HG03066 (cell line): Measurements from ENCODE around the gene ANTXR1.
"Not testable (repeated sequence)": the region's sequence is repeated elsewhere in the genome, so short reads cannot be mapped to it uniquely, and the experiment has no call there.

Source experiments
- ATAC-seq: cut with Tn5 transposase; IDR thresholded peaks from one replicate; pipeline ENCODE4 v1.9.1; 2021; ENCODE audit warnings: low read depth; ENCODE audit not compliant: unreplicated experiment

Gene ANTXR1

GRCh38 chr2:69157441-69157840, 144.5 kb downstream of the ANTXR1 start:
- no peak for ATAC-seq

DNA sequence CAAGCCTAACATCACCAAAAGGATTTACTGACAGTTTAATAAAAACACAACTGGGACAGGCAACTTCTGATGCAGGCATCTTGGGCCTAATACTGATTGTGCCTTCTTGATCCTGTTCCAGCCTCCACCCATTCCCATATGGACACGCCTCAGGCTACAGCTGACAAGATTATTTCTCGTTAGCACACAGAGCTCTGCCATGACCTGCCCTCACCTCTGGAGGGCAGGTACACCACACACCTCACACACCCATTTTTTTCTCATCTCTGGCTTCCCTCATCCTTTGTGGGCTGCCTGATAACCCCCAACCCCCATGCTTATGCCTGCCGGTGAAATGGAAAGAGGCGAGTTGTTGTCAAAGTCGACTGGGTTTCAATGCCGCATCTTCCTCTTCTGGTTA, 147.0 kb downstream of the ANTXR1 start:
- no peak for ATAC-seq

- ATAC-seq, result no peak
Measured at GRCh38 chr2:69162057-69162456, 149.1 kb downstream of the ANTXR1 start.

DNA sequence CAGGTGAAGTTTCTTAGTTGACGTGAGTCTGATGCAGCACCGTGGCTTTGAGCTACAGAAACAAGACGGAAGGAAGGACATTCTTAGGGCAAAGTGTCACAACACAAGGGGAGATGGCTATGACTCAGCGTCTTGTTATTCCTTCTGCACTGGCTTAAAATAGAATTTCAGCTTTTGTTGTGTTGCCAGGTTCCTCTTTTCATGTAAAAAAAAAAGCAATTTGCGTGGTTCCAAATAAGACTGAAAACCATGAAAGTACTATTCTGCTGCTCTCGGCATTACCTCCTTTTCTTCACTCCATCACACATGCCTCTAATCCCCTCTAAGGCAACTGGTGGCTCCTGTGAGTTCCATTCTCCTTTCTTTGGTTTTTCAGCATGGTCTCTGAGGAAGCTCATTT, 150.1 kb downstream of the ANTXR1 start:
- ATAC-seq, result no peak

DNA sequence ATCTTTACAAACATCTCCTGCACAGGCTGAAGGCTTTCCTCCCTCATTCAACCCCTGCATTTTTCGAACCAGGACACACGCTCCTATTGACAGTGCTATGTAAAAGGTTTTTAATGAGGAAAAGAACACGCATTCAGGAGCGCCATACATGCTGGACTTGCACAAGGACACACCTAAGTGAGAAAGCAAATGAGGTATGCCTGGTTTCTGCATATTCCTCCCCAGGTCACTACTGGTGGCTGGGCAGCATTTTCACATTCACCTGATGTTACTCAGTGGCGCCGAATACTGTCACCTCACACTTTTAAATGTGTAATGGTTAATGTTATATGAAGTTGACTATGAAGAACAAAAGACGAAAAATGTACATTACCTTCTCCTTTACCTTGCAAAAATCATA, 150.6 kb downstream of the ANTXR1 start:
- no peak for ATAC-seq

DNA sequence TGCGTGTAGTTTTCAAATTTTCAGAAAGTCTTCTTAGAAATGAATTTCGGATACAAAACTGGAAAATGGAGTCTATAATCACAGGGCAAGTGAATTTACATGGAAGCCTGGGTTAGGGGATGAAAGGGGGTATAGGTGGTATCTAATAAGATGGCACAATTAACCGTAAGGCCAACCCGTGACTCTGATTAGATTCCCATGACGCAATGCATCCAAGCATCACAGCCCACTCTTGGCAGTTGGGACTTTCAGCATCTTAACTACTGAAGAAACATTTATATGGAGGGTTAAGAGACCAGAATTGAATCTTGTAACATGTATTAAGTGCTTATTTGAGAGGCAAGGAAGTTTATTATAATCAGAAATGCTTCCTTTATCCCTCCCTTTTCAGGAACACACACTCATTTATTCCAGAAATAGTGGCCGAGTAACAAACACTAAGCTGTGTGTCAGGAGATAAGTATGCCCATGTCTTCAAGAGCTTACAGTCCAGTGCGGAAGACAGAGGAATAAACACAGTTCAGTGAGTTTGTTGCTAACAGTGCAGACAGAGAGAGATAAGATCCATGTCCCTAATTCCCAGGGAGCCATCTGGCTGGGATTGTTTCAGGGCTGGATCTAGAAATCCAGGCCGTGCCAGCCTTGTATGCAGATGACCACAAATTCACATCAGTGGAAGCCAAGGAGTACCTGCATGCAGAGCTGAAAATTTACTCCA, 151.2 kb downstream of the ANTXR1 start:
- ATAC-seq, result no peak

DNA sequence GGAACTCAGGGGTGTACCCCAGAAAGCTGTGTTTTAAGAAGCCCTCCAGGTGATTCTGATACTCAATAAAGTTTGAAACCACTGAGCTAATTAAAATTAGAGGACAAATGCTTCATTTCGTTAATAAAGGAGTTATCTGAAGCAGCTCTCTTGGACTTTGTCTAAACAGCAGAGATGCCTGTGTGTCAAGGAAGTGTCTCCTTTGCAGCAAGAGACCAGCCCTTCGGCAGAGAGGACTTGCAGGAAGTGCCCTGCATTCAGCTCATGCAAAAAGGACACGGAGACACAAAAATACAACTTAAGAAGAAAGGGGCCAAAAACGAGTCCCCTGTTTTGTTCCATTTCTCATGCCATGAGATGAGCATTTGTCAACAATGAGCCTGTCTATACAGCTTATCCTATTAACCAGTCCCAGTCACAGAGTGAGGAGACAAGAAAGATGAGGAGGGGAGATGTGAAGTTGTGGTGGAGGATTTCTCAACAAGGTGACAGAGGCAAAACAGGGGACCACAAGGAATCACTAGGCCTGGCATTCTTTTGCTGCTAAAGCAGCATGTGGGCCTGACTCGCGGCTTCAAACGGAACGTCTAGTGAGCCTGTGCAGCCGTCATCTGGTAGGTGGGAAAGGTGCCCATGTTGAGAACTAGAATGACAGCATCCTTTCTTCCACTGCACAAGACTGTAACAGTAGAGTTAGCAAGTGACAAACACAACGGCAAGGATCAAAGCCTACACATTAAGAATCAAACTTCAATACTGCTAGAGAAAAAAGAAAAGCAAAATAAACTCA, 152.3 kb downstream of the ANTXR1 start:
- ATAC-seq, result no peak

- ATAC-seq, result no peak
Measured at GRCh38 chr2:69166465-69166811, 153.5 kb downstream of the ANTXR1 start.

DNA sequence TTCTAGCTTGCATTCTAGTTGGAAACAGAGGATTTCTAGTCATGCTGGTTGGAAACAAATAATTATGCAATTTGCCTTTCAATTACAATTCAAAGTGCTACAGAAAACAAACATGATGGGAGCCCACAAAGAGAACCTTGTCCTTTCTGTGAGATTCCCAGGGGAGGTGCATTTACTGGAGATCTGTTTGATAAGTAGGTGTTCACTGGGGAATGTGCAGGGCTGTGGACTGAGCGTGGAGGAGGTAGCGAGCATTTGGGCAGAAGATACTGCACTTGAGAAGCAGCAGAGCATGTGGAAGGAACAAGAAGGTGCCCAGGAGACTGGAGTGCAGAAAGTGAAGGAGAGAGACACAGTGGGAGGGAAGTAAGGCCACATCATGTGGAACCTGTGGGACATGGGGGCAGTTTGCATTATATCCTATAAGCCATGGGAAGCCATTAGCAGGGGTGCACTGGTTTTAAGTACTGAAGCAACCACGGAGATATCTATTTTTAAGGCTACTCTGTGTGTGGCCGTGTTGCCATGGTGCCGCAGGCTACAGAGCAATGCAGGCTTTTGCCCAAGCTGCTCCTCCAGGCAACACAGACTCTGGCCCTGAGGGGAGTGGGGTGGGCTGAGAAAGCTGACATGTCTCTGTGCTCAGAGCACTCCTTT, 154.0 kb downstream of the ANTXR1 start:
- no peak for ATAC-seq

DNA sequence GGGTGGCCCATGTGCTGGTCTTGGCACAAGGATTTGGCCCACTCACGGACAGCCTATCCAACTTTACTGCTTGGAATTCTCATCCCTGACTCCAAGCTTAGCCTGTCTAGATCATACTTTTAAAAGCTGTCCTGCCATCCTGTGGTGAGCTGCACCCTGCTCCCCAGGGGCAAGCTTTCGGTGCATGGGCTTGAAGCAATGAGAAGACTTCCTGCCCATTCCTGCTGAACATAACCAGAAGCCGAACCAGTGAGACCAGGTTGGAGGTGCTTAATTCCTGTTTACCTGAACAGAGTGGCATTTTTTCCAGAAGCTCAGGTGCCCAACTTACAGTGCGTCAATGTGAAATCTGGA, 154.5 kb downstream of the ANTXR1 start:
- no peak for ATAC-seq

DNA sequence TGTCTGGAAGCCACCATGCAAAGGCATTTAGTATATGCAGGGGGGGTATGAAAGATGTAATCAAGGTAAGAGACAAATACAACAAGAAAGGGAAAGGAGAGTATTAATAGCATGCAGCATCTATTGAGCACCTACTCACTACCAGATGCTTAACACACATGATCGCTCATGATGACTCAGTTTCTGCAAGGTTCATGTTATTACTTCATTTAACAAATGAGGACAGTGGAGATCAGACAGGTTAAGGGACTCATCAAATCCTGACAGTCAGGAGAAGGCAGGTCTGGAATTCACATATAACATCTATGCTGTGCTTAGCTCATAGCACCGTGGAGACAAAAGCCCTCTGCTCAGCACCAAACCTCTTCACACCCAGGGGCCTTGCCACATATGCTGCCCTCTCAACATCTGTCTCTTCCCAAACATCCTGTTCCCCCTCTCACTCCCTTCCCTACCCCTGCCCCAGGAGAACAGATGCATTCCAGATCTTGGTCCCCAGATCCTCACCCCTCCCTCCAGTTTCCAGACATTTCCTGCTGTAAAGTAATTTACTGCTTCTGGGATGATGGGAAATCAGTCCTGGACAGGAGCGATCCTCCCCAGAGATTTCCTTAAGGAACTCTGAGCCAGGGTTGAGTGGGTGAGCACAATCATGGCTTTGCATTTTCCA, 155.3 kb downstream of the ANTXR1 start:
- no peak for ATAC-seq

DNA sequence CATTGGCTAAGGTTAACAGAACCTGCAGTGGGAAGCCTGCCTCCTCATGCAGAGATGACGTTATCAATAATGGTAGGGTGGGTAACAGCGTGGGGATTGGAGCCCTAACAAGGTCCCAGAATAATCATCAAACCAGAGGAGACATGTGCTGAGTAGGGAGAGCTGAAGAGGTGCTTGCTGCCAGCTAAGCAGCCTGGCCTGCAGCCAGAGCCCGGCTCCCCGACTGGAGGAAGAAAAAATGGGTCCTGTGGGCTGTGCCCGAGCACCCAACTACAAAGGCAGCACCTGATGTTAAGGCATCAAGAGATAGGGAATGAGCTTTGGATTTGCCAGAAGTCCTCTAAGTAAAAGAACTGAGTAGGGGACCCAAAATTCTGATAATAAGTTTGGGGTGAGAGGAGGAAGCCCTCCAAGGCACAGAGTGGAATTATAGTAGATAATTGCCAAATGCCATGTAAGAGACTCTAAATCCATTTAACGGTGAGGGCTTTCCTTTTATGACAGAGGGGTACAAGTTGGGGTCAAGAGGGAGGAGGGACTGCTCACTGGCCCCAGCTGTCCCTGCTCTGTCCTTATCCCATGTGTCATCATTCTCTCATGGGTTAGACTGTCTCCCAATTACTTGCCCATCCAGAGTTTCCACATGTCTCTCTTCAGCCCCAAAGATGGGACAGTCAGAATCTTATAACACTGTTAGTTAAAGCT, 156.1 kb downstream of the ANTXR1 start:
- no peak for ATAC-seq

GRCh38 chr2:69169655-69170389, 156.8 kb downstream of the ANTXR1 start:
- ATAC-seq, result no peak

GRCh38 chr2:69170661-69171060, 157.7 kb downstream of the ANTXR1 start:
- ATAC-seq, result no peak

- no peak for ATAC-seq
Measured at GRCh38 chr2:69171116-69171896, 158.3 kb downstream of the ANTXR1 start.

- no peak for ATAC-seq
Measured at GRCh38 chr2:69171897-69172525, 159.0 kb downstream of the ANTXR1 start.

- ATAC-seq, result no peak
Measured at GRCh38 chr2:69173706-69174105, 160.7 kb downstream of the ANTXR1 start.

DNA sequence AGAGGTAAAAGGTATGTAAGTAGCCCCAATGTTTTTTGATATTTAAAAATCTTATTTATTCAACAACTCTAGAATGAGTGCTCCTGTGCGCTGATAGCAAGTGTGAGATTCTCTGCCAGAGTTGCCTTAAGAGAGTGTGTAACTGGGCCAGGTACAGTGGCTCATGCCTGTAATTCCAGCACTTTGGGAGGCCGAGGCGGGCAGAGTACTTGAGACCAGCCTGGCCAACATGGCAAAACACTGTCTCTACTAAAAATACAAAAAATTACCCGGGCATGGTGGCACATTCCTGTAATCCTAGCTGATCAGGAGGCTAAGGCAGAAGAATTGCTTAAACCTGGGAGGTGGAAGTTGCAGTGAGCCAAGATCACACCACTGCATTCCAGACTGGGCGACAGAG, 161.2 kb downstream of the ANTXR1 start:
- not testable (repeated sequence) for ATAC-seq
